GM12891 (cell line): ENCODE measurements around the gene SPATA20.

Experiments used
- POLR2A ChIP-seq: IDR thresholded peaks from 2 replicates; pipeline ENCODE4 v1.6.1; 2011; ENCODE audit warnings: low read depth, low read length, control low read depth
- POLR2AphosphoS5 ChIP-seq: IDR thresholded peaks from 2 replicates; pipeline ENCODE4 v1.6.1; 2011; ENCODE audit warnings: low read depth, low read length, control low read depth

GRCh38 chr17:50575581-50576210 lies 28.7 kb downstream of the SPATA20 start:
- TF ChIP-seq POLR2A (no peak), POLR2AphosphoS5 (no peak)
